CD14-positive monocyte (primary cell): Measurements from ENCODE around the gene CXCL10. TPM values are rescaled to one million over a fixed set of nuclear protein-coding genes. Genes with fewer than 3 reads are reported as not detected.
A peak's percentile ranks its signal among the peaks of the same experiment; 100 is the strongest.

Experiments
- DNase-seq, 3 donors: peaks; one replicate each; pipeline ENCODE4 v3.0.0-alpha.2; 2011 to 2022
- H2AFZ ChIP-seq: 2 replicates; pipeline ENCODE4 v1.6.0; 2012; ENCODE audit warnings: mild to moderate bottlenecking, low read depth, low read length, inconsistent platforms; ENCODE audit not compliant: insufficient read depth, poor library complexity, severe bottlenecking
- H3K27ac ChIP-seq, 2 donors: 1 replicate in 1 of 2; 2 replicates in 1 of 2; pipeline ENCODE4 v1.5.1; 2012 to 2013; ENCODE audit warnings: low read length in 2 of 2, control low read depth in 1 of 2, inconsistent platforms in 1 of 2, low read depth in 1 of 2, mild to moderate bottlenecking in 1 of 2
- H3K27me3 ChIP-seq, 2 donors: one replicate each; pipeline versions ENCODE4 v1.6.0 to v1.6.1; 2011 to 2013; ENCODE audit warnings: low read length in 2 of 2; ENCODE audit not compliant: control insufficient read depth in 2 of 2, insufficient read depth in 2 of 2
- H3K36me3 ChIP-seq, 2 donors: replicated peaks in 1 of 2; 1 replicate in 1 of 2; 2 replicates in 1 of 2; pipeline versions ENCODE4 v1.5.1 to v1.6.1; 2012 to 2013; ENCODE audit warnings: low read length in 2 of 2, control low read depth in 1 of 2, inconsistent platforms in 1 of 2, mild to moderate bottlenecking in 1 of 2; ENCODE audit not compliant: insufficient read depth in 2 of 2, control insufficient read depth in 1 of 2
- H3K4me1 ChIP-seq, 2 donors: 1 replicate in 1 of 2; 2 replicates in 1 of 2; pipeline versions ENCODE4 v1.5.1 to v1.6.1; 2012 to 2013; ENCODE audit warnings: low read length in 2 of 2, control low read depth in 1 of 2, inconsistent platforms in 1 of 2, mild to moderate bottlenecking in 1 of 2, moderate library complexity in 1 of 2; ENCODE audit not compliant: insufficient read depth in 2 of 2, control insufficient read depth in 1 of 2
- H3K4me2 ChIP-seq: replicated peaks from 2 replicates; pipeline ENCODE3; 2012; ENCODE audit warnings: low read length, moderate library complexity, mild to moderate bottlenecking; ENCODE audit not compliant: poor library complexity, severe bottlenecking; ENCODE audit errors: extremely low read depth
- H3K4me3 ChIP-seq, 3 experiments: fragments of 200-600 bp in 1 of 3; sonication (generic) in 1 of 3; replicated peaks in 1 of 3; 1 replicate in 2 of 3; 2 replicates in 1 of 3; pipeline ENCODE4 v1.5.1; 2011 to 2013; ENCODE audit warnings: low read length in 3 of 3, mild to moderate bottlenecking in 3 of 3, control low read depth in 2 of 3, low read depth in 2 of 3, inconsistent platforms in 1 of 3, moderate library complexity in 1 of 3
- H3K79me2 ChIP-seq: 2 replicates; pipeline ENCODE4 v1.6.0; 2012; ENCODE audit warnings: mild to moderate bottlenecking, control low read depth, inconsistent platforms, low read length, moderate library complexity; ENCODE audit not compliant: insufficient read depth
- H3K9ac ChIP-seq: 2 replicates; pipeline ENCODE4 v1.6.0; 2017; ENCODE audit warnings: low read length, mild to moderate bottlenecking; ENCODE audit not compliant: insufficient read depth, poor library complexity, severe bottlenecking
- H3K9me3 ChIP-seq, 2 donors: replicated peaks in 1 of 2; 1 replicate in 1 of 2; 2 replicates in 1 of 2; pipeline versions ENCODE4 v1.5.1 to v1.6.1; 2012 to 2013; ENCODE audit warnings: low read length in 2 of 2, control low read depth in 1 of 2; ENCODE audit not compliant: control insufficient read depth in 1 of 2, insufficient read depth in 1 of 2
- H4K20me1 ChIP-seq: 2 replicates; pipeline ENCODE4 v1.6.0; 2012; ENCODE audit warnings: mild to moderate bottlenecking, low read length, control low read depth, moderate library complexity; ENCODE audit not compliant: insufficient read depth
- H3K27ac Mint-ChIP-seq, 7 donors: one replicate each; pipeline ENCODE4 v1.8.0; 2020; ENCODE audit warnings: mild to moderate bottlenecking in 7 of 7, mixed read lengths in 7 of 7, moderate library complexity in 6 of 7, inconsistent platforms in 2 of 7
- H3K27me3 Mint-ChIP-seq, 3 donors: one replicate each; pipeline ENCODE4 v1.8.0; 2021 to 2022; ENCODE audit warnings: low read depth in 3 of 3, mild to moderate bottlenecking in 3 of 3, mixed read lengths in 3 of 3, moderate library complexity in 3 of 3, inconsistent platforms in 1 of 3
- H3K36me3 Mint-ChIP-seq, 2 donors: one replicate each; pipeline ENCODE4 v1.8.0; 2020; ENCODE audit warnings: mixed read lengths in 2 of 2, inconsistent platforms in 1 of 2, mild to moderate bottlenecking in 1 of 2
- H3K4me1 Mint-ChIP-seq: one replicate; pipeline ENCODE4 v1.8.0; 2020; ENCODE audit warnings: mild to moderate bottlenecking, mixed read lengths
- H3K4me3 Mint-ChIP-seq, 2 donors: one replicate each; pipeline ENCODE4 v1.8.0; 2020; ENCODE audit warnings: mild to moderate bottlenecking in 2 of 2, mixed read lengths in 2 of 2, moderate library complexity in 1 of 2
- H3K9me3 Mint-ChIP-seq, 7 donors: one replicate each; pipeline ENCODE4 v1.8.0; 2020 to 2022; ENCODE audit warnings: mixed read lengths in 7 of 7, mild to moderate bottlenecking in 6 of 7, moderate library complexity in 6 of 7, inconsistent platforms in 2 of 7
- WGBS: methylation state at CpG from one replicate; pipeline ENCODE4 v1.1.5; 2013; ENCODE audit warnings: missing lambda C conversion rate; ENCODE audit not compliant: insufficient coverage; 5-methylcytosine and 5-hydroxymethylcytosine counted together
- intact Hi-C, 2 donors: fragments of 100-400 bp; cut with micrococcal nuclease; formaldehyde crosslinking; loops; one replicate each; pipeline versions ENCODE4 v1.15.0 to v1.15.1; 2023
- polyA plus RNA-seq, 3 donors: library from polyadenylated mRNA; depleted of rRNA in 1 of 3; unstranded in 2 of 3; stranded (reverse) in 1 of 3; fragments of 300-500 nt in 2 of 3; fragments of >200 nt in 1 of 3; fragmentation: Illumina TruSeq in 2 of 3; gene quantifications; 1 replicate in 2 of 3; 2 replicates in 1 of 3; pipeline ENCODE4 v1.2.3, GENCODE V29; 2012 to 2021
- TF ChIP-seq, protein P1 (sequence below): fragments of 200-600 bp; IDR thresholded peaks from one replicate; pipeline ENCODE4 v1.8.0; 2022; ENCODE audit warnings: antibody characterized with exemption, mild to moderate bottlenecking

CXCL10 gene
- polyA plus RNA-seq, 3 donors = 5.5 to 16.5 (median 16.3) TPM

DNA sequence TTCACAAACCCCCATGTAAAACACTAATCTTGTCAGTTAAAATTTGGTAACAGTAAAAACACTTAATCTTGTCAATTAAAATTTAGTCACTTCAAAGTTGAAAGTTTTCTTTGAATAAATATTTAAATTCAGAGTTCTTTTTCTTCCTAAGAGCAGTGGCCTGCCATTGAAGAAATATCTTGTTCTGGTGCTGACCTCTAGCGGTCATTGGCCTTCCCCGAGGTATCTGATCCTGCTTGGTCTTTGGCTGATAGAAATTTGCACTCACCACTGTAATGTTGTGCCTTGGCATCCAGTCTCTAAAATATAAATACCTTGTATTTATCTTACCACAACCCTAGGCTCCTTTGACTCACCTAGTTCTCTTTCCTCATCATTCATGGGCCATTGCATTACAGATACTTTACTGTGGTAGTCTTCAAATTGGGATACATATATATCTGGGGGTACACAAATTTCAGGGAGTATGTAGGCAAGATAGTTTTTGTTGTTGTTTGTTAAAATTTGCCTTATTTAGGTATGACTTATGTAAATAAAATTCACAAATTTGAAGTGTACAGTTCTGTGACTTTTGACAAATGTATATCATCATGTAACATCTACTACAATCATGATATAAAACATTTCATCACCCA lies 44.5 kb upstream of the CXCL10 start:
- intact Hi-C loops = loop anchor here (1.0 to 10.0 kb wide), 3 partner anchors 71 to 163 kb away; partner anchors contain the start of gene PPEF2 (in 1 of the 2)
- no peaks in the 10 kb centered on the region for H3K9me3 Mint-ChIP-seq
- WGBS = 0% methylated on average over 2 of the region's 2 CpGs
- H3K36me3 ChIP-seq = no peaks in the 10 kb centered on the region
- no peaks in the 10 kb centered on the region for H3K4me1 ChIP-seq
- no peaks in the 10 kb centered on the region for H3K4me1 Mint-ChIP-seq
- peaks cover 0 to 3% (median 2%) of the 10 kb centered on the region in 3 donors for H3K27me3 Mint-ChIP-seq
- no peaks in the 10 kb centered on the region for H3K9me3 ChIP-seq
- no peak overlapping the region for H3K4me2 ChIP-seq
- H3K4me3 Mint-ChIP-seq = no peak overlapping the region
- H3K4me3 ChIP-seq = no peak overlapping the region
- no peak overlapping the region for H3K27ac Mint-ChIP-seq
- no peaks in the 10 kb centered on the region for H3K27me3 ChIP-seq
- no peaks in the 10 kb centered on the region for H3K36me3 Mint-ChIP-seq
- TF ChIP-seq, protein P1, sequence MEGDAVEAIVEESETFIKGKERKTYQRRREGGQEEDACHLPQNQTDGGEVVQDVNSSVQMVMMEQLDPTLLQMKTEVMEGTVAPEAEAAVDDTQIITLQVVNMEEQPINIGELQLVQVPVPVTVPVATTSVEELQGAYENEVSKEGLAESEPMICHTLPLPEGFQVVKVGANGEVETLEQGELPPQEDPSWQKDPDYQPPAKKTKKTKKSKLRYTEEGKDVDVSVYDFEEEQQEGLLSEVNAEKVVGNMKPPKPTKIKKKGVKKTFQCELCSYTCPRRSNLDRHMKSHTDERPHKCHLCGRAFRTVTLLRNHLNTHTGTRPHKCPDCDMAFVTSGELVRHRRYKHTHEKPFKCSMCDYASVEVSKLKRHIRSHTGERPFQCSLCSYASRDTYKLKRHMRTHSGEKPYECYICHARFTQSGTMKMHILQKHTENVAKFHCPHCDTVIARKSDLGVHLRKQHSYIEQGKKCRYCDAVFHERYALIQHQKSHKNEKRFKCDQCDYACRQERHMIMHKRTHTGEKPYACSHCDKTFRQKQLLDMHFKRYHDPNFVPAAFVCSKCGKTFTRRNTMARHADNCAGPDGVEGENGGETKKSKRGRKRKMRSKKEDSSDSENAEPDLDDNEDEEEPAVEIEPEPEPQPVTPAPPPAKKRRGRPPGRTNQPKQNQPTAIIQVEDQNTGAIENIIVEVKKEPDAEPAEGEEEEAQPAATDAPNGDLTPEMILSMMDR = peak; percentile 91
- H4K20me1 ChIP-seq = no peaks in the 10 kb centered on the region
- no peak overlapping the region for H3K9ac ChIP-seq
- DNase-seq = peak; percentile 66 to 81 (median 70)
- no peak overlapping the region for H2AFZ ChIP-seq
- H3K79me2 ChIP-seq = no peaks in the 10 kb centered on the region
- no peak overlapping the region for H3K27ac ChIP-seq

DNA sequence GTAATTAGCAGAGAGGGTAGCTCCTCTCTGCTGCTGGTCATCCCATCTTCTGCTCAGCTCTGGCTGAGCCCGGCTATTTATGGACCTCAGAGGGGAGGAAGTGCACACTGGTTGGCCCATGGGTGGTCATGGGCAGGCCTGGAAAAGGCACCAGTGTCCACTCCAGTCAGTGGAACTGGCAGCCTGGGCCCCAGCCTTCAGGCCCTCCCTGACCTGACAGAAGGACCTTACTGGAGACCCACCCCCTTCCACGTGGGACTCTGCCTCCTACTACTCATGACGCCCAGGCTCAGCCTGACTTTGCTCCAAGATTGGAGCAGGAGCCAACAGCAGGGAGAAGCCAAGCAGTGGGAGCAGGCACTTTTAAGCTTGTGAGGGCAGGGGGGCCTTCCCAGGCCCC lies 43.2 kb upstream of the CXCL10 start:
- no peaks in the 10 kb centered on the region for H4K20me1 ChIP-seq
- 100% methylated on average over 1 of the region's 3 CpGs for WGBS
- no peak overlapping the region for H3K9ac ChIP-seq
- H3K4me1 Mint-ChIP-seq = peaks cover 6% of the 10 kb centered on the region
- peaks cover 3 to 10% of the 10 kb centered on the region in 2 donors for H3K4me1 ChIP-seq
- no peak overlapping the region for H3K27ac ChIP-seq
- peak overlapping the region; percentile 51 for H2AFZ ChIP-seq
- H3K36me3 ChIP-seq = no peaks in the 10 kb centered on the region
- H3K27me3 ChIP-seq = no peaks in the 10 kb centered on the region
- TF ChIP-seq, protein P1 = no peak
- no peak overlapping the region for H3K27ac Mint-ChIP-seq
- no peak overlapping the region for H3K4me3 Mint-ChIP-seq
- no peaks in the 10 kb centered on the region for H3K36me3 Mint-ChIP-seq
- DNase-seq = no peak
- H3K79me2 ChIP-seq = no peaks in the 10 kb centered on the region
- H3K9me3 ChIP-seq = no peaks in the 10 kb centered on the region
- H3K9me3 Mint-ChIP-seq = no peaks in the 10 kb centered on the region
- no peak overlapping the region for H3K4me2 ChIP-seq
- intact Hi-C loops = loop anchor here (2.0 to 10.0 kb wide), 2 partner anchors 70 to 162 kb away; partner anchors contain the start of gene PPEF2 (in 1 of the 2)
- H3K27me3 Mint-ChIP-seq = peaks cover 0 to 3% (median 2%) of the 10 kb centered on the region in 3 donors
- no peak overlapping the region for H3K4me3 ChIP-seq
